T47D (cell line): ENCODE data around the gene AQP9.

ENCODE experiments used
- DNase-seq, 2 experiments: peaks; one replicate each; pipeline versions ENCODE4 v3.0.0 to v3.0.0-alpha.2; 2011 to 2012; ENCODE audit warnings: low read depth in 1 of 2, low spot score in 1 of 2
- JUND ChIP-seq: IDR thresholded peaks from 2 replicates; pipeline ENCODE4 v1.6.1; 2012; ENCODE audit warnings: low read depth
- in situ Hi-C: cut with HindIII; loops from 2 replicates; pipeline ENCODE4 v1.10.0; 2016; ENCODE audit warnings: low sequenced_read_pairs, low pct_unique_long_range_greater_than_20kb

Gene AQP9

GRCh38 chr15:58118272-58118671 is 19.9 kb upstream of the AQP9 start:
- in situ Hi-C loops: no loop called here
- no peak for TF ChIP-seq JUND
- DNase-seq: no peak

- no peak for DNase-seq
- no peak for TF ChIP-seq JUND
- in situ Hi-C loops: no loop called here
These were observed 19.2 kb upstream of the AQP9 start for GRCh38 chr15:58119016-58119415.

GRCh38 chr15:58124585-58124984 is 13.6 kb upstream of the AQP9 start:
- no peak for TF ChIP-seq JUND
- in situ Hi-C loops: no loop called here
- DNase-seq: no peak

- in situ Hi-C loops: no loop called here
- DNase-seq: no peak
- TF ChIP-seq JUND: no peak
These were observed 12.8 kb upstream of the AQP9 start for GRCh38 chr15:58125333-58125732.

GRCh38 chr15:58134886-58135285 is 3.3 kb upstream of the AQP9 start:
- no peak for TF ChIP-seq JUND
- in situ Hi-C loops: no loop called here
- DNase-seq: no peak

- no peak for DNase-seq
- in situ Hi-C loops: no loop called here
- no peak for TF ChIP-seq JUND
These were observed 2.5 kb upstream of the AQP9 start for GRCh38 chr15:58135511-58136174.

GRCh38 chr15:58136731-58137130 is 1.4 kb upstream of the AQP9 start:
- no peak for TF ChIP-seq JUND
- no peak for DNase-seq

GRCh38 chr15:58137686-58138085 is 495 bp upstream of the AQP9 start:
- in situ Hi-C loops: no loop called here
- TF ChIP-seq JUND: no peak

More at GRCh38 chr15:58136731-58137130, 1.4 kb upstream of the AQP9 start:
- in situ Hi-C loops: no loop called here

GRCh38 chr15:58139276-58139988 is 1.3 kb downstream of the AQP9 start:
- in situ Hi-C loops: no loop called here
- no peak for DNase-seq
- TF ChIP-seq JUND: no peak

More at GRCh38 chr15:58137686-58138085, 495 bp upstream of the AQP9 start:
- no peak for DNase-seq

- no peak for TF ChIP-seq JUND
- in situ Hi-C loops: no loop called here
These were observed 1.9 kb downstream of the AQP9 start for GRCh38 chr15:58139989-58140522.

GRCh38 chr15:58141894-58142293 is 3.7 kb downstream of the AQP9 start:
- in situ Hi-C loops: no loop called here
- no peak for TF ChIP-seq JUND
- no peak for DNase-seq

More at GRCh38 chr15:58139989-58140522, 1.9 kb downstream of the AQP9 start:
- no peak for DNase-seq

- no peak for DNase-seq
- in situ Hi-C loops: no loop called here
- no peak for TF ChIP-seq JUND
These were observed 4.8 kb downstream of the AQP9 start for GRCh38 chr15:58142827-58143461.

GRCh38 chr15:58145606-58146005 is 7.4 kb downstream of the AQP9 start:
- no peak for DNase-seq
- in situ Hi-C loops: no loop called here
- TF ChIP-seq JUND: no peak
